ENCODE data around the gene CHST4.

The CHST4 gene

DNA sequence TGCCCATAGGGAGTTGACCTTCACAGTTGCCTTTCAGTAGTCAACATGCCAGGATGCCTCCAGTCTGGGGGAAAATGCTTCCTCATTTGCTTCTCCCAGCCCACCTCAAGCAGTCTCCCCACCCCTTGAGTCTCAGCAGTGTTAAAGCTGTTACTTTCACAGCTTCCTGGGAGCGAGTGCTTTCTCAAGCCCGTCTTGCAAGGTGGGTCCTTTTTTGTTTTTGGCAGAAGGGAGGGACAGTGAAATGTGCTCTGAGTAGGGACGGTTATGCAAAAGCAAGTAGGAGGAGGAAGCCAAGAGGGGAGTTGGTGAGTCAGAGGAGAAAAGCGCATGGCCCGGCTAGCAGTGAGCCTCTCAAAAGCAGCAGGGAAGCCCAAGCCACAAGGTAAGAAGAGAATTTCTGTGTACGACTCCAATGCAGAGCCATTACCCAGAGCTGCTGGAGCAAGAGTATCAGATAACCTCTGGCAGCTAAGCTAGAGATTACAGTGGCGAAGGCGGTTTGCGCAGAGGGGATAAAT, at the start of gene CHST4:
TSS of gene CHST4 (plus strand) at position 316 of the 521 bp plus-strand sequence. CDS start 10,252 bp downstream, outside the sequence.
- Histone ChIP-seq H3K27ac (no peak within 1 kb of the TSS), H3K4me2 (peak within 1 kb of the TSS in 5 of 11 experiments; percentile 7 to 46 (median 30); a peak in 6 of 22 replicates), H3K4me1 (peaks cover 0 to 18% (median 0%) of the 10 kb centered on the region in 10 experiments; a peak in 6 of 20 replicates), H3K4me3 (no peak within 1 kb of the TSS), H3K27me3 (no peaks in the 10 kb centered on the region), H3K36me3 (no peaks in the 10 kb centered on the region), H3K9ac (no peak within 1 kb of the TSS; a peak in 1 of 22 replicates), H4K20me1 (no peaks in the 10 kb centered on the region), H3K9me3 (replicated peaks in 1 of 11) (no peaks in the 10 kb centered on the region)
- no peak for TF ChIP-seq Cebpa-rat (IDR thresholded peaks at IDR 0.05)

DNA sequence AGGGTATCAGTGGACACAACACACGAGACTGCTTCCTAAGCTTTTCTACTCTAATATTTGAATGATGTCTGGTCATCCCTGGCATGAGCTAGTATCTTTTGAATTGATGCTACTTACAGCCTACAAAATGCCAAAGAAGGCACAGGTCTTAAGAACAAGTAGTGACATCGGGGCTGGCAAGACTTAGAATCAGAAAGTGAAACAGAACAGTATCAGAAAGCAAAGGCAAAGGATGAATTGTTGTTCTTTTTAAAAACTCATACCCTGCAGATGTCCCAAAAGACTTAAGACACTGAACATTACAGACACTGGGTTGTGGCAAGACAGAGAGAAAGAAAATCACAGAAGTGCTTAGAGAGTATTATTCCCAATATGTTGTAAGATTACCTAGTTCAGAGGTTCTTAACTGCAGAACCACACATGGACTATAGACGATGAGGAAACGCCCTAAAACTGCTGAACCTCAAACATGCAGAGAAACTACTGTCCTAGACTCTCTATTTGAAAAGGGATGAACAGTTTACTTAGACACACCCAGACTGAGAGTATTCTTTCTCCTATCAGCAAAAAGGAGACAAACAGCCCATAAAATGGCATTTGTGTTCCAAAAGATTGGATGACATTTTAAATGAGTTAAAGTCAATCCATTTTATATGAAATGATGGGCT, 49.6 kb upstream of the CHST4 start:
- no peaks in the 10 kb centered on the region for H3K27me3 ChIP-seq
- peaks cover 14 to 68% (median 39%) of the 10 kb centered on the region in 11 experiments; a peak in 20 of 22 replicates for H3K36me3 ChIP-seq
- no peak overlapping the region for H3K9ac ChIP-seq
- no peak overlapping the region for H3K4me3 ChIP-seq
- no peaks in the 10 kb centered on the region for H3K9me3 ChIP-seq (replicated peaks in 1 of 11)
- no peak for TF ChIP-seq Cebpa-rat (IDR thresholded peaks at IDR 0.05)
- H3K4me2 ChIP-seq = no peak overlapping the region
- H4K20me1 ChIP-seq = peaks cover 0 to 10% (median 0%) of the 10 kb centered on the region in 11 experiments; a peak in 3 of 22 replicates
- H3K4me1 ChIP-seq = peaks cover 4 to 12% (median 6%) of the 10 kb centered on the region in 10 experiments; a peak in 15 of 20 replicates
- no peak overlapping the region for H3K27ac ChIP-seq

DNA sequence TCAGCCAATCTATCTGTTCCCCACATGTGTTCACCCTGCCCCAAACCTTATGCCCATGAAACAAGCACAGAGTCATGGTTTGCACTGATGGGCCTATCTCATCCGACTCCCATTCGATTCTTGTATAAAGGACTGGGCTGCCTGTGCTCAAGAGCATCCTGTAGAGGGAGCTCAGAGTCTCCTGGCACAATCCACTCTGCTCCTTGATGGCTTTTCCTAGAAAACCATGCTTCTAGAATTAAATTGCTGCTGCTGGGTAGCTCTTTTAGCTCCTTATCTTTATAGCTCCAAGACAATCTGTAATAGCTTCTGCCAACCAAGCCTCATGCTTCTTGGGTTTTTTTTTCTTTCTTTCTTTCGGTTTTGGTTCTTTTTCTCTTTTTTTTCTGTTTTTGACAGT, 46.8 kb upstream of the CHST4 start:
- Histone ChIP-seq H3K27me3 (no peaks in the 10 kb centered on the region), H3K4me3 (no peak overlapping the region), H3K9me3 (replicated peaks in 1 of 11) (no peaks in the 10 kb centered on the region), H3K4me1 (peaks cover 20 to 30% (median 23%) of the 10 kb centered on the region in 10 experiments; a peak in 17 of 20 replicates), H3K9ac (no peak overlapping the region), H3K36me3 (peaks cover 14 to 45% (median 39%) of the 10 kb centered on the region in 11 experiments; a peak in 20 of 22 replicates), H3K27ac (no peak overlapping the region), H4K20me1 (0 out of 22 replicates have a peak, but pooled peaks cover 0 to 6% (median 0%) of the 10 kb centered on the region in 11 experiments), H3K4me2 (no peak overlapping the region)
- no peak for TF ChIP-seq Cebpa-rat (IDR thresholded peaks at IDR 0.05)

DNA sequence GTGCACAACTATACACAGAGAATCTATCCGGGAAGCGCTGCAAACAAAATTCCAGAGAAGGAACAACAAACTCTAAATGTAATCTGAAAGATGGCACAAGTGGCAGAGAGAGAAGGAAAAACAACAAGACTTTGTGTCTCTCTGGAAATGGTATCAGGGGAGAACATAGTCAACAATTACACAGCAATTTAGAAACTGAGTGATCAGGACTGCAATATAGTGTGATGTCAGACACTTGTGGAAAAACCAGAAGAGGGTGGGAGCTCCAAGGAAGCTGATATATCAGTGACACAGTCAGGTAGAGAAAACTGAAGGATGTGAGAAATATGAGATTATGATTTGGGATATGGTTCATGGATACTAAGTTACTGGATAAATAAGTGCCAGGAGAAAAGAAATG, 45.3 kb upstream of the CHST4 start:
- Histone ChIP-seq H3K9me3 (replicated peaks in 1 of 11) (no peaks in the 10 kb centered on the region), H3K4me2 (peak overlapping the region in 5 of 11 experiments; percentile 38 to 74 (median 62); a peak in 12 of 22 replicates), H3K27me3 (no peaks in the 10 kb centered on the region), H3K4me1 (peaks cover 24 to 38% (median 30%) of the 10 kb centered on the region in 10 experiments; a peak in 19 of 20 replicates), H3K4me3 (no peak overlapping the region), H3K36me3 (peaks cover 2 to 30% (median 26%) of the 10 kb centered on the region in 11 experiments; a peak in 20 of 22 replicates), H3K9ac (no peak overlapping the region), H4K20me1 (0 out of 22 replicates have a peak, but pooled peaks cover 0 to 6% (median 0%) of the 10 kb centered on the region in 11 experiments), H3K27ac (peak overlapping the region in 1 of 11 experiments; percentile 47; a peak in 1 of 22 replicates)
- no peak for TF ChIP-seq Cebpa-rat (IDR thresholded peaks at IDR 0.05)

DNA sequence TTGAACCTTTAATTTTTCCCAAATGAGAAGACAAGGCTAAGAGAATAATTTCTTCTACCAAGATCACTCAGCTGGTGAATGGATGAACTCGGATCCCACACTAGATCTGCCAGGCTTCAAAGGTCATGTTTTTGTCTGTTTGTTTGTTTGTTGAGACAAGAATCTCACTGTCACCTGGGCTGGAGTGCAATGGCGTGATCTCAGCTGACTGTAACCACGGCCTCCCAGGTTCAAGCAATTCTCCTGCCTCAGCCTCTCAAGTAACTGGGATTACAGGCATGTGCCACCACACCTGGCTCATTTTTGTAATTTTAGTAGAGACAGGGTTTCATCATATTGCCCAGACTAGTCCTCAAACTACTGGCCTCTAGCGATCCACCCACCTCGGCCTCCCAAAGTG, 43.7 kb upstream of the CHST4 start:
- Histone ChIP-seq H3K9ac (no peak overlapping the region), H3K9me3 (replicated peaks in 1 of 11) (peaks cover 0 to 4% (median 0%) of the 10 kb centered on the region in 11 experiments; a peak in 1 of 22 replicates), H3K4me3 (no peak overlapping the region), H3K36me3 (peaks cover 0 to 14% (median 11%) of the 10 kb centered on the region in 11 experiments; a peak in 14 of 22 replicates), H3K4me1 (peaks cover 24 to 38% (median 30%) of the 10 kb centered on the region in 10 experiments; a peak in 19 of 20 replicates), H3K4me2 (peak overlapping the region in 1 of 11 experiments; percentile 6; a peak in 4 of 22 replicates), H4K20me1 (0 out of 22 replicates have a peak, but pooled peaks cover 0 to 6% (median 0%) of the 10 kb centered on the region in 11 experiments), H3K27ac (no peak overlapping the region), H3K27me3 (no peaks in the 10 kb centered on the region)
- TF ChIP-seq Cebpa-rat (IDR thresholded peaks at IDR 0.05) = no peak

DNA sequence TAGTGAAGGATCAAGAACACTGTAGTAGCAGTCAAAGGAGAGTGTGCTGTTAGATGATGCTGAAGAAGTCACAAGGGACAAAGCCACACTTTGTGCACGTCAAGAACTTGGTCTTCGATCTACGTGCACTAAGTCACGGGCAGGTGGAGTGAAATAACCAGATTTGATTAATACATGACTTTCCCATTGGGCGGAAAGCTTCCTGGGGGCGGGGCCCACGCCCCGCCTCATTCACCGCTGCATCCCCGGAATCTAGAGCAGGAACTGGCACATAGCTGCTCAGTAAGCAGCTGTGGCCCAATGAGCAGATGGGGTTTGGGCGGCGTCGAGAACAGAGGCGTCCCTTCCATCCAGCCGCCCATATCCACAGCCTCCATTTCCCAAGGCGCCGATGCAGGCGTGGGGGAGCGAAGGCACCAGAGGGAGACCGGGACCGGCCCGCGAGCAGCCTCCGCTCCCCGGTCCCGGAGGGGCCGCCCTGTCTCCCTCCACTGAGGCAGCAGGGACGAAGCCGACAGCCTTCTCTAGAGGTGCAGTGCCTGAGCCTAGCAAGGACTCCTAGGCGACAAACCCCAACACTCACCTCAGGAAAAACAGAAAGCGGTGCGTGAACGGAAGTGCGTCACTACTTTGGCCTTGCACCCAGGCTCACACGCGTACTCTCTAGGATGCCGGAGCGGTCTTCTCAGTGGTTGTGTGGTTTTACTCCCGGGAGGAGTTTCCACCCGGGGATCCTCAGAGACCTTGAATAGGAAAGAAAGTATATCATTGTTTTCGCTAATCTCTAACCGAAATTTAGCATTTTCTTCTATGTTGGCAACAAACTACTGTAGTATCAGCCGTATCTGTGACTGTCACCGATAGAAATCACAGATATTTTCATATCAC, 42.0 kb upstream of the CHST4 start:
- peak overlapping the region; percentile 79 to 95 (median 85) for H3K9ac ChIP-seq
- H3K9me3 ChIP-seq (replicated peaks in 1 of 11) = peaks cover 0 to 4% (median 0%) of the 10 kb centered on the region in 11 experiments; a peak in 1 of 22 replicates
- no peak for TF ChIP-seq Cebpa-rat (IDR thresholded peaks at IDR 0.05)
- H3K4me3 ChIP-seq = peak overlapping the region; percentile 71 to 87 (median 83)
- H4K20me1 ChIP-seq = 0 out of 22 replicates have a peak, but pooled peaks cover 0 to 6% (median 0%) of the 10 kb centered on the region in 11 experiments
- no peaks in the 10 kb centered on the region for H3K27me3 ChIP-seq
- peaks cover 24 to 38% (median 30%) of the 10 kb centered on the region in 10 experiments; a peak in 19 of 20 replicates for H3K4me1 ChIP-seq
- H3K4me2 ChIP-seq = peak overlapping the region; percentile 68 to 89 (median 79)
- no peaks in the 10 kb centered on the region for H3K36me3 ChIP-seq
- peak overlapping the region; percentile 79 to 96 (median 87) for H3K27ac ChIP-seq

DNA sequence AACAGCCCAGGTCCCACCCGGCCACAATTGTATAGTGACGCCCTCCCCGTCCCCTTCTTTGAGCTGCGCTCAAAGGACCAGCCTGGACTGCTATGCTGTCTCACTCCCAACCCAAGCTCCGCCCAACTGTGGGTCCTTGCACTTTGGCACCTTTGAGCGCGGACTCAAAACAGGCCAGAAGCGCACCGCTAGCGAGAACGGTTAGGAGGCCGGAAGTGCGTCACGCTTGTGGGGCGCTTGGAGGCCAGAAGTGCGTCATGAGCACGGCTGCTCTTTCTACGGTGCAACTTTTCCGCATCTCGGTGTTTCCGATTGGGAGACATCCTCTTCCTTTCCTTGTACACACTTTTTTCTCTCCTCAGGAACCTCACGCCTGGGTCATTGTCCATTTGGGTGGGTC, 37.1 kb upstream of the CHST4 start, which contains the start of gene ZNF19:
TSS of gene ZNF19 (minus strand) at position 203 of the 400 bp plus-strand sequence. CDS start 7,210 bp downstream, outside the sequence.
- Histone ChIP-seq H3K4me3 (no peak within 1 kb of the TSS), H3K9me3 (replicated peaks in 1 of 11) (peaks cover 0 to 4% (median 0%) of the 10 kb centered on the region in 11 experiments; a peak in 1 of 22 replicates), H3K4me1 (peaks cover 4 to 11% (median 7%) of the 10 kb centered on the region in 10 experiments; a peak in 16 of 20 replicates), H3K4me2 (no peak within 1 kb of the TSS), H3K9ac (no peak within 1 kb of the TSS), H4K20me1 (no peaks in the 10 kb centered on the region), H3K27ac (no peak within 1 kb of the TSS), H3K27me3 (no peaks in the 10 kb centered on the region), H3K36me3 (no peaks in the 10 kb centered on the region)
- no peak for TF ChIP-seq Cebpa-rat (IDR thresholded peaks at IDR 0.05)

DNA sequence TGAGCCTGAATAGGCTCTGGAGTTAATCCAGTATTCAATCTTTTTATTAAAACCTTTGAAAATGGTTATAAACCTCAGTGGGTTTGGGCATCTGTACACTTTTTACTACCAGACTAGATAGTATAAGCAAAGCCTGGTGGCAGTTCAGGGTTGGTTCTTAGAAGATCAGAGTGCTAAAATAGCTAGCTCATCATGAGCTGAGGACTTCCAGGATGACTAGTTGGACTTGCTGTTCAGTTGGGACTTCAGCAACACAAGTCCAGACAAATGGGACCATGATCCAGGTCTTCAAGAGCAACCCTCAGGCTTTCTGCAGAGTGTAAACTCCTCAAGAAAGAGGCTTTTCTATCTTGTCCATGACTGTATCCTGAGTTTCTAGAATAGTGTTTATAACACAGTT, 35.9 kb upstream of the CHST4 start:
- no peak overlapping the region for H3K27ac ChIP-seq
- H3K36me3 ChIP-seq = no peaks in the 10 kb centered on the region
- H3K9me3 ChIP-seq (replicated peaks in 1 of 11) = peaks cover 0 to 4% (median 0%) of the 10 kb centered on the region in 11 experiments; a peak in 1 of 22 replicates
- H3K4me1 ChIP-seq = peaks cover 0 to 3% (median under 1%) of the 10 kb centered on the region in 10 experiments; a peak in 6 of 20 replicates
- no peak for TF ChIP-seq Cebpa-rat (IDR thresholded peaks at IDR 0.05)
- no peaks in the 10 kb centered on the region for H3K27me3 ChIP-seq
- no peak overlapping the region for H3K4me2 ChIP-seq
- H3K4me3 ChIP-seq = no peak overlapping the region
- H3K9ac ChIP-seq = no peak overlapping the region
- H4K20me1 ChIP-seq = no peaks in the 10 kb centered on the region

All from BLaER1 treated with 17β-estradiol and CSF1 and Interleukin-3, amounts not matched to agents 10 nM and 100 nM (cell line).